ENCODE results near the gene LAGE3. TPM values are rescaled to one million over a fixed set of nuclear protein-coding genes. Genes with fewer than 3 reads are reported as not detected.
A peak's percentile ranks its signal among the peaks of the same experiment; 100 is the strongest.

LAGE3 gene
- total and polyA plus RNA-seq, 2 experiments from 2014 or later = 42.9 to 49.2 TPM

DNA sequence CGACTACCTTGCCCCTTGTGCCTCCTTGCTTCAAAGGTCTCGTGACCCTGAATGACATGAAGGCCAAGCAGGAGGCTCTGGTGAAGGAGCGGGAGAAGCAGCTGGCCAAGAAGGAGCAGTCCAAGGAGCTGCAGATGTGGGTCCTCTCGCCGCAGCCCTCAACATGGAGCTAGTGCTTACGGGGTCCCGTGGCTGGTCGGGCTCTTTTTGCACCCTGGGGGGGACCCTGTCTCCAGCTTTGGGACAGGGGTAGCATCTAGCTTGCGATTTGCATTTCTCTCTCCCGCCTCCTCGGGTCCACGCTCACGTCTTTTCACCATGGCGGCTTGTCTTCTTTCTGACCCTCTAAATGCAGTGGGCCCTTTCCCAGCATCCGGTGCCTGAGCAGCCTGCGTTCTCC, 33.3 kb downstream of the LAGE3 start:
- Histone ChIP-seq H3K9ac (no peak overlapping the region), H3K4me3 (peak overlapping the region; percentile 72; the same call in 1 of the 2 replicates), H3K27ac (no peak overlapping the region), H3K9me2 (ENCODE audit: insufficient read depth) (no peaks in the 10 kb centered on the region), H3K79me2 (ENCODE audit: insufficient read depth) (peaks cover 51% of the 10 kb centered on the region), H3K36me3 (ENCODE audit: low read depth) (no peaks in the 10 kb centered on the region), H3F3A (ENCODE audit: insufficient read depth) (no peaks in the 10 kb centered on the region; the same call in 1 of the 2 replicates), H2AFZ (no peak overlapping the region), H3K4me2 (ENCODE audit: unreplicated experiment) (no peak overlapping the region), H3K9me3 (ENCODE audit: low read depth) (no peaks in the 10 kb centered on the region), H4K20me1 (ENCODE audit: insufficient read depth) (no peaks in the 10 kb centered on the region), H3K27me3 (replicated peaks; ENCODE audit: insufficient read depth) (no peaks in the 10 kb centered on the region), H3K4me1 (ENCODE audit: insufficient read depth) (peaks cover 5% of the 10 kb centered on the region; the same call in 1 of the 2 replicates)
- in situ Hi-C loops (cut with MboI) = no loop called here
- DNase-seq = no peak
- no peak for TF ChIP-seq EZH2 (IDR thresholded peaks at IDR 0.05; ENCODE audit: insufficient read depth, poor library complexity, severe bottlenecking)
- no peak for TF ChIP-seq EZH2phosphoT487 (IDR thresholded peaks at IDR 0.05; ENCODE audit: insufficient read depth, low read depth)
- WGBS, 2 experiments (ENCODE audit: low coverage in 1 of 2, low lambda C conversion rate in 2 of 2, missing lambda C conversion rate in 2 of 2) = 98 to 100% methylated on average over 6 to 14 of the region's 16 CpGs

DNA sequence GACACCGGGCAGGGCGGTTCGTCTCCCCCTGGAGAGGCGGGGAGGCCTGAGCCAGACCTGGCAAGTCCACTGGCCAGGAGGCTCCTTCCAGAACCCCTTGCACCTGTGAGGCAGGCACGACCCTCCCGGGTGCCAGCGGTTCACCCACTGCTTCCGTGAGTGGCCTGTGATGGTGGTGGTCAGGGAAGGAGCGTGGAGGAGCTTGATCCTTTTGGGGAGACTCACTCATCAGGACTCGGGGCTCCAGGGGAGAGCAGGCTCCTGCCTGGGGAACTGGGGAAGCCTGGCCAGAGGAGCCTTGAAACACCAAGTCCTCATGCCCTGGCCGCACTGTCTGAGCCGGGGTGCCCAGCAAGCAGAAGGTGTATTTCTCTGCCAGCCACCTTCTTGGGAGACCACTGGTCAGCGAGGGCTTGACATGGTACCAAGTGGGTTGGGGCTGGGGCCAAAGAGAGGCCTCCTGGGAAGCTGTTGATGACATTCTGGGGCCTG, 34.3 kb downstream of the LAGE3 start:
- H3K79me2 ChIP-seq (ENCODE audit: insufficient read depth) = peaks cover 61% of the 10 kb centered on the region

DNA sequence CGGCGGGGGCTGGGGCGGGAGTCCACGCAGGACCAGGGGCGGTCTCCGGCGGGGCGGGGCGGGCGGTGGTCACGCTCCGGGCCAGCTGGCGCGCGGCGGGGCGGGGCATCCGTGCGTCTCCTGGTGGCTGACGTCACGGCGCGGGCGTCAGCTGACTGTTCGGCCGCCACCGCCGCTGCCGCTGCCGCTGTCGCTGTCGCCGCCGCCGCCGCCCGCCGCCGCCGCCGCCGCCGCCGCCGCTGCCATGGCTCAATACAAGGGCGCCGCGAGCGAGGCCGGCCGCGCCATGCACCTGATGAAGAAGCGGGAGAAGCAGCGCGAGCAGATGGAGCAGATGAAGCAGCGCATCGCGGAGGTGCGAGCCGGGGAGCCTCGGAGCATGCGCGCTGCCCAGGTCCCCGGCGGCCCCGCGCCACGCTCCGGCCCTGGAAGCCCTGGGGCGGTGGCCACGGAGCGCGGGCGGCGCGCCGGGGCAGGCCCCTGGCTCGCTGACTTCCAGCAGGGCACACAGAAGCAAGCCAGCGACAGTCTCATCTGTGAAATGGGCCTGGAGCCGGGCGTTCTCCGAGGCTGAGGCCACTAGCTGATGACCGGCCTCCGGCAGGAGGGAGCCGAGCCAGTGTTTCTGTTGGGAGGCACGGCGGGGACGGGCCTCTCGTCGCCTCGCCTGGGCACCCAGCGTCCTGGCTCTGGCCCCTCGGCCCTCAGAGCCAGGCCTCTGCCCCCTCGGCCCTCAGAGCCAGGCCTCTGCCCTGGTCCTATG, 34.9 kb downstream of the LAGE3 start, which contains the start of gene FAM50A:
FAM50A (plus strand) TSS at position 150 of the 763 bp plus-strand sequence; CDS start at position 245, 95 bp downstream.
- no peaks in the 10 kb centered on the region for H3K9me2 ChIP-seq (ENCODE audit: insufficient read depth)
- peak within 1 kb of the TSS; percentile 76 for H3K4me2 ChIP-seq (ENCODE audit: unreplicated experiment)
- H3K4me3 ChIP-seq = peak within 1 kb of the TSS; percentile 72
- H4K20me1 ChIP-seq (ENCODE audit: insufficient read depth) = no peaks in the 10 kb centered on the region
- peaks cover 5% of the 10 kb centered on the region; the same call in 1 of the 2 replicates for H3K4me1 ChIP-seq (ENCODE audit: insufficient read depth)
- H2AFZ ChIP-seq = no peak within 1 kb of the TSS
- in situ Hi-C loops (cut with MboI) = no loop called here
- peak within 1 kb of the TSS; percentile 87 for H3K9ac ChIP-seq
- no peaks in the 10 kb centered on the region for H3K9me3 ChIP-seq (ENCODE audit: low read depth)
- 0% methylated on average over 4 to 16 of the region's 94 CpGs for WGBS, 2 experiments (ENCODE audit: low coverage in 1 of 2, low lambda C conversion rate in 2 of 2, missing lambda C conversion rate in 2 of 2)
- DNase-seq = peak; percentile 87
- H3K36me3 ChIP-seq (ENCODE audit: low read depth) = no peaks in the 10 kb centered on the region
- H3K27ac ChIP-seq = peak within 1 kb of the TSS; percentile 90
- H3K79me2 ChIP-seq (ENCODE audit: insufficient read depth) = peaks cover 67% of the 10 kb centered on the region
- H3K27me3 ChIP-seq (replicated peaks; ENCODE audit: insufficient read depth) = no peaks in the 10 kb centered on the region
- TF ChIP-seq EZH2 (IDR thresholded peaks at IDR 0.05; ENCODE audit: insufficient read depth, poor library complexity, severe bottlenecking) (no peak), EZH2phosphoT487 (IDR thresholded peaks at IDR 0.05; ENCODE audit: insufficient read depth, low read depth) (no peak)
- no peaks in the 10 kb centered on the region; the same call in 1 of the 2 replicates for H3F3A ChIP-seq (ENCODE audit: insufficient read depth)

More for the DNA sequence above, 34.3 kb downstream of the LAGE3 start:
- Histone ChIP-seq H3K4me3 (peak overlapping the region; percentile 72), H3K9me2 (ENCODE audit: insufficient read depth) (no peaks in the 10 kb centered on the region), H4K20me1 (ENCODE audit: insufficient read depth) (no peaks in the 10 kb centered on the region), H3F3A (ENCODE audit: insufficient read depth) (no peaks in the 10 kb centered on the region; the same call in 1 of the 2 replicates), H3K9ac (peak overlapping the region; percentile 87), H2AFZ (no peak overlapping the region), H3K9me3 (ENCODE audit: low read depth) (no peaks in the 10 kb centered on the region), H3K27ac (peak overlapping the region; percentile 90), H3K4me1 (ENCODE audit: insufficient read depth) (peaks cover 5% of the 10 kb centered on the region; the same call in 1 of the 2 replicates), H3K4me2 (ENCODE audit: unreplicated experiment) (peak overlapping the region; percentile 76), H3K27me3 (replicated peaks; ENCODE audit: insufficient read depth) (no peaks in the 10 kb centered on the region), H3K36me3 (ENCODE audit: low read depth) (no peaks in the 10 kb centered on the region)
- TF ChIP-seq EZH2phosphoT487 (IDR thresholded peaks at IDR 0.05; ENCODE audit: insufficient read depth, low read depth) (no peak), EZH2 (IDR thresholded peaks at IDR 0.05; ENCODE audit: insufficient read depth, poor library complexity, severe bottlenecking) (no peak)
- DNase-seq = peak; percentile 15
- in situ Hi-C loops (cut with MboI) = no loop called here
- whole genome bisulfite sequencing, 2 experiments (ENCODE audit: low coverage in 1 of 2, low lambda C conversion rate in 2 of 2, missing lambda C conversion rate in 2 of 2) = 23 to 31% methylated on average over 5 to 10 of the region's 13 CpGs

DNA sequence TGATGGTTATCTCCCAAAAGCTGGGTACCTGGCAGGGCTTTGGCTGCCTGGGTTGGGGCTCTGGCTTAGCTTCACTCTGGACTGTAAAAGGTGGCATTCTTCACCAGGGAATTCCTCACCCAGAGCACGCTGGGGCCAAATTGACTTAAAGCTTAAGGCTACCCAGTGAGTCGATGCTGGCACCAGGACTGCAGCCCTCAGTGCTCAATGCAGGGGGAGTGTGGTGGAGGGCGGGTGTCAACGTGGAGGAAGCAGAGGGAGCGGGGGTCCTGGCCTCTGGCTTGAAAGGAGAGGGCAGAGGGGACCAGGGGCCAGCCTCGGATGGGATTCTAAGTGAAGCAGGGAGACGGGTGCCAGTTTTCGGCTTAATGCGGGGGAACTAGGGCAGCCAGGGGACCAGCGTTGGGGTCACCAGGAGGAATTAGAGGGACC, 35.6 kb downstream of the LAGE3 start:
- H3K27ac ChIP-seq = peak overlapping the region; percentile 90
- H3K4me3 ChIP-seq = peak overlapping the region; percentile 59
- no peak for TF ChIP-seq EZH2 (IDR thresholded peaks at IDR 0.05; ENCODE audit: insufficient read depth, poor library complexity, severe bottlenecking)
- TF ChIP-seq EZH2phosphoT487 (IDR thresholded peaks at IDR 0.05; ENCODE audit: insufficient read depth, low read depth) = no peak
- no peaks in the 10 kb centered on the region; the same call in 1 of the 2 replicates for H3F3A ChIP-seq (ENCODE audit: insufficient read depth)
- H3K4me2 ChIP-seq (ENCODE audit: unreplicated experiment) = peak overlapping the region; percentile 28
- 7 to 9% methylated on average over 6 to 10 of the region's 10 CpGs for WGBS, 2 experiments (ENCODE audit: low coverage in 1 of 2, low lambda C conversion rate in 2 of 2, missing lambda C conversion rate in 2 of 2)
- H3K9me3 ChIP-seq (ENCODE audit: low read depth) = no peaks in the 10 kb centered on the region
- H3K9ac ChIP-seq = peak overlapping the region; percentile 87
- H3K4me1 ChIP-seq (ENCODE audit: insufficient read depth) = peaks cover 5% of the 10 kb centered on the region; the same call in 1 of the 2 replicates
- DNase-seq = peak; percentile 42
- H2AFZ ChIP-seq = no peak overlapping the region
- H3K27me3 ChIP-seq (replicated peaks; ENCODE audit: insufficient read depth) = no peaks in the 10 kb centered on the region
- H4K20me1 ChIP-seq (ENCODE audit: insufficient read depth) = no peaks in the 10 kb centered on the region
- in situ Hi-C loops (cut with MboI) = no loop called here
- peaks cover 74% of the 10 kb centered on the region for H3K79me2 ChIP-seq (ENCODE audit: insufficient read depth)
- no peaks in the 10 kb centered on the region for H3K36me3 ChIP-seq (ENCODE audit: low read depth)
- no peaks in the 10 kb centered on the region for H3K9me2 ChIP-seq (ENCODE audit: insufficient read depth)

All from GM23248 (cell line).